Skeletal muscle cell (primary cell): ENCODE measurements around the gene TJP3.
"Not testable (repeated sequence)": the region's sequence is repeated elsewhere in the genome, so short reads cannot be mapped to it uniquely, and the experiment has no call there.

Experiments used
- DNase-seq: peaks from one replicate; pipeline ENCODE4 v3.0.0-alpha.2; 2010; ENCODE audit warnings: low read depth
- H3K4me3 ChIP-seq: 2 replicates; pipeline ENCODE4 v1.5.1; 2011; ENCODE audit warnings: low read depth, mild to moderate bottlenecking, control low read depth, low read length, moderate library complexity

TJP3 gene

DNA sequence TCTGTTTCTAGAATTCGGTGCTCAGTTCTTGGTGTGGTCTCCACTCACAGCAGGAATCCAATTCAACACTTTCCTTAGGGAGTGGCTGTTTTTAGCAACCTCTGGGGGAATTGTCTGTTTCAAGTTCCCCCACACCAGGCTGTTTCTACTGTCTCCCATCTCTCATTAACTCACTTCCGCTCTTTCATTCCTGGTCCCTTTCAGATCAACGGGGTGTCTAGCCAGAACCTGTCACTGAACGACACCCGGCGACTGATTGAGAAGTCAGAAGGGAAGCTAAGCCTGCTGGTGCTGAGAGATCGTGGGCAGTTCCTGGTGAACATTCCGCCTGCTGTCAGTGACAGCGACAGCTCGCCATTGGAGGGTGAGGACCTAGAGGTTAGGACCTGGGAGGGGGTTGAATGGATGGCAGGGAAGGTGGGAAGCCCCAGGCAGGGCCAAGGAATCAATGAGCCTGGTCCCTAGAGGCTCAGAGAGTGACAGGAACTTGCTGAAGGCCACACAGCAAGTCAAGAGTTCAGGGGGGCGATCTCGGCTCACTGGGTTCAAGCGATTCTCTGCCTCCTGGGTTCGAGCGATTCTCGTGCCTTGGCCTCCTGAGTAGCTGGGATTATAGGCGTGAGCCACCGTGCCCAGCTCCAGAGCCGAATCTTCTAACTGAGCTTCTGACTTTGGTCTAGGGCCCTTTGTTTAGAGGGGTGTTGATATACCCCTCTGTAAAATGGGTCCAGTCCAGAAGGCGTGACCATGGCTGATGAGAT is 25.5 kb downstream of the TJP3 start:
- no peak overlapping the region for H3K4me3 ChIP-seq
- DNase-seq = no peak

- DNase-seq = no peak
- H3K4me3 ChIP-seq = no peak overlapping the region
Measured at GRCh38 chr19:3734310-3734600, 26.1 kb downstream of the TJP3 start.

DNA sequence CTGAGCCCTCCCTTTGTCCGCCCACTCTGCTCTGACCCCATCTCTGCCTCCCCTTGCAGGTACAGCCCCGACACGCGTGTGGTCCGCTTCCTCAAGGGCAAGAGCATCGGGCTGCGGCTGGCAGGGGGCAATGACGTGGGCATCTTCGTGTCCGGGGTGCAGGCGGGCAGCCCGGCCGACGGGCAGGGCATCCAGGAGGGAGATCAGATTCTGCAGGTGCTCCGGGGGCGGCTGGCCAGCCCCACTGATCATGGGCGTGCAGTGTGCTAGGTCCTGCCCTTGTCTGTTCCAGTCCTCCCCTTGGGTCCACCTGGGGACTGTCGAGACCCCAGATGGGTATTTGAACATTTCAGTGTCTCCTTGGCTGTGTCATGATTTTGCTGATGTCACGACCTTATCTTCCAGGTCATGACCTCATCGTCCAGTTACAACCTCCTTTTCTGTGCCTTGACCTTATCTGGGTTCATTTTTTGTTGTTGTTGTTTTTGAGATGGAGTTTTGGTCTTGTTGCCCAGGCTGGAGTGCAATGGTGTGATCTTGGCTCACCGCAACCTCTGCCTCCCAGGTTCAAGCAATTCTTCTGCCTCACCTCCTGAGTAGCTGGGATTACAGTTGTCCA is 28.0 kb downstream of the TJP3 start:
- no peak overlapping the region for H3K4me3 ChIP-seq
- DNase-seq = no peak

GRCh38 chr19:3737487-3738205 is 29.5 kb downstream of the TJP3 start:
- H3K4me3 ChIP-seq = no peak overlapping the region
- no peak for DNase-seq

DNA sequence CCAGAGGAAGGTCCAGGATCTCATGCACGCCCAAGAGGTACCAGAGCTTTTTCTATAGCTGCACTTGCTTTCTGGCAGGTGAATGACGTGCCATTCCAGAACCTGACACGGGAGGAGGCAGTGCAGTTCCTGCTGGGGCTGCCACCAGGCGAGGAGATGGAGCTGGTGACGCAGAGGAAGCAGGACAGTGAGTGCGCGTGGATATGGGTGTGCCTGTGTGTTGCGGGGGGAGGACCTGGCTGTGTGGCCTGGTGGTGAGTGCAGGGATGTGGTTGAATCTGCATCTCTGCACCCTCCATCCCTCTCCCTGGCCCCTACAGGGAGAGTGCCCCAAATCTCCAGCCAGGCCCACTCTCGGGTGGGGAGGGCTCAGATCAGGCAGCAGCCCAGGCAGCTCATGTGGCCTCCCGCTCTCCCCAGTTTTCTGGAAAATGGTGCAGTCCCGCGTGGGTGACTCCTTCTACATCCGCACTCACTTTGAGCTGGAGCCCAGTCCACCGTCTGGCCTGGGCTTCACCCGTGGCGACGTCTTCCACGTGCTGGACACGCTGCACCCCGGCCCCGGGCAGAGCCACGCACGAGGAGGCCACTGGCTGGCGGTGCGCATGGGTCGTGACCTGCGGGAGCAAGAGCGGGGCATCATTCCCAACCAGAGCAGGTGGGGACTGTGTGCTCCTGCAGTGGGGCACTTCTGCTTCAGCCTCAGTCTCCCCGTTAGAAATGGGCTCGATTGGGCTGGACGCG is 30.5 kb downstream of the TJP3 start:
- H3K4me3 ChIP-seq = no peak overlapping the region
- no peak for DNase-seq

DNA sequence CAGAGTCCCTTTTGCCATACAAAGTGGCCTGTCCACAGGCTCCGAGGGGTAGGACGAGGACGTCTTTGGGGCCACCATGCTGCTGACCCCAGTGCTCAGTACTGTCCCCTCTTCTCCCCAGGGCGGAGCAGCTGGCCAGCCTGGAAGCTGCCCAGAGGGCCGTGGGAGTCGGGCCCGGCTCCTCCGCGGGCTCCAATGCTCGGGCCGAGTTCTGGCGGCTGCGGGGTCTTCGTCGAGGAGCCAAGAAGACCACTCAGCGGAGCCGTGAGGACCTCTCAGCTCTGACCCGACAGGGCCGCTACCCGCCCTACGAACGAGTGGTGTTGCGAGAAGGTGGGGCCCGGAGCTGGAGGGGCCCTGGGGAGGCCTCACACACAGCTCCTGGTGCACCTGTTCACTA is 32.2 kb downstream of the TJP3 start:
- DNase-seq = no peak
- H3K4me3 ChIP-seq = no peak overlapping the region

- H3K4me3 ChIP-seq = no peak overlapping the region
- no peak for DNase-seq
Measured at GRCh38 chr19:3743486-3743885, 35.3 kb downstream of the TJP3 start.

- DNase-seq = no peak
- no peak overlapping the region for H3K4me3 ChIP-seq
Measured at GRCh38 chr19:3745363-3746045, 37.3 kb downstream of the TJP3 start.

- DNase-seq = no peak
- H3K4me3 ChIP-seq = no peak overlapping the region
Measured at GRCh38 chr19:3746371-3747056, 38.3 kb downstream of the TJP3 start.

GRCh38 chr19:3748965-3749364 is 40.8 kb downstream of the TJP3 start:
- no peak overlapping the region for H3K4me3 ChIP-seq
- DNase-seq = no peak

GRCh38 chr19:3750211-3750610 is 42.0 kb downstream of the TJP3 start:
- DNase-seq = no peak
- no peak overlapping the region for H3K4me3 ChIP-seq

GRCh38 chr19:3751236-3751635 is 43.1 kb downstream of the TJP3 start:
- no peak for DNase-seq
- H3K4me3 ChIP-seq = no peak overlapping the region

- H3K4me3 ChIP-seq = no peak overlapping the region
Measured at GRCh38 chr19:3752492-3752891, 44.3 kb downstream of the TJP3 start.

DNA sequence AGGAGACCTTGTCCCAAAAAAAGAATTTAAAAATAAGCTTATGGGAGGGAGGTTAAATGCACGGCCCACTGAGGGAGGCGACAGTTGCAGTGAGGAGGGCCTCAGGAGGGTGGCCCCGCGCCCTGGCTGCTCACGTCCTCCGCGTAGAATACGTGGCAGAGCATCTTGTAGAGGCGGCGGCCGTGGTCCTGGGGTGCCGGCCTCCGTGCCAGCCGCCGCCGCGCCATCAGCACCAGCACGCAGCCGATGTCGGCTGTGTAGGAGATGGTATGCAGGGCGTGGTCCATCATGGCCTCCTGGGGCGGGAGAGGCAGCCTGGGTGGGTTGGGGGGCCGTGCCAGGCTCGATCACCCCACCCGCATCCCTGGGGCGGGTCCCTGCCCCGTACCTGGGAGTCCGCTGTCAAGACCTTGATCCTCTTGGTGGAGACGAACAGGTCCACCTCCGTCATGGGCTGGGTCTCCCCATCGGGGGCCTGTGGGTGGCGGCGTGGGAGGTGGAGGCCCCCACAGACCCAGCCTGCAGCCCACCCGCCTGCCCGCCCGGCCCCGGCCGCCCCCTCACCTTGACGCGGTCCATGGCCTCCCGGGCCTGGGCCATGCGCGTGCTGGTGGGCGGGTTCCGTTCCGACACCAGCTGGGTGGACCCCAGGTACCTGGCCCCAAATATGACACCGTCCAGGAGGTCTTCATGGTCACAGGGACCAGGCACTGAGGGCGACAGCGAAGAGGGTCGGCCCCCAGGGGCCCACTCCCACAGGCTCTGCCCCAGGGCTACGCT is 45.6 kb downstream of the TJP3 start:
- no peak for DNase-seq
- no peak overlapping the region for H3K4me3 ChIP-seq

More at GRCh38 chr19:3752492-3752891, 44.3 kb downstream of the TJP3 start:
- no peak for DNase-seq

- DNase-seq, H3K4me3 ChIP-seq: not testable (repeated sequence)
Measured at GRCh38 chr19:3757705-3758104, 49.5 kb downstream of the TJP3 start.

GRCh38 chr19:3758297-3758696 is 50.1 kb downstream of the TJP3 start:
- not testable (repeated sequence) for H3K4me3 ChIP-seq, DNase-seq

- DNase-seq = no peak
- no peak overlapping the region for H3K4me3 ChIP-seq
Measured at GRCh38 chr19:3759482-3760254, 51.5 kb downstream of the TJP3 start.
